GM23338 (cell line): ENCODE results near the gene RPL28. TPM values are rescaled to one million over a fixed set of nuclear protein-coding genes. Genes with fewer than 3 reads are reported as not detected.

Experiments used
- ATAC-seq: fragments of 200-7000 bp; cut with Tn5 transposase; 3 replicates; pipeline ENCODE4 v1.9.1; 2020
- DNase-seq: peaks from one replicate; pipeline ENCODE4 v3.0.0-alpha.2; 2015; ENCODE audit warnings: low spot score
- H2AFZ ChIP-seq: fragments of 200-600 bp; sonication (generic); 2 replicates; pipeline ENCODE4 v1.8.0; 2016; ENCODE audit warnings: antibody characterized with exemption, mild to moderate bottlenecking, moderate library complexity
- H3F3A ChIP-seq: fragments of 200-600 bp; sonication (generic); replicated peaks from 2 replicates; pipeline ENCODE4 v1.8.0; 2017; ENCODE audit warnings: antibody characterized with exemption, mixed run types, low read depth
- H3K27ac ChIP-seq: fragments of 200-600 bp; sonication (generic); 2 replicates; pipeline ENCODE4 v1.6.1; 2016; ENCODE audit warnings: low read depth
- H3K27me3 ChIP-seq: fragments of 200-600 bp; sonication (generic); 2 replicates; pipeline ENCODE4 v1.8.0; 2016; ENCODE audit warnings: mild to moderate bottlenecking, mixed run types, moderate library complexity; ENCODE audit not compliant: insufficient read depth
- H3K36me3 ChIP-seq: fragments of 200-600 bp; sonication (generic); 2 replicates; pipeline ENCODE4 v1.8.0; 2016; ENCODE audit warnings: mild to moderate bottlenecking; ENCODE audit not compliant: insufficient read depth
- H3K4me1 ChIP-seq: fragments of 200-600 bp; sonication (generic); 2 replicates; pipeline ENCODE4 v1.8.0; 2016; ENCODE audit warnings: mild to moderate bottlenecking, moderate library complexity; ENCODE audit not compliant: insufficient read depth
- H3K4me2 ChIP-seq: fragments of 200-600 bp; sonication (generic); 2 replicates; pipeline ENCODE4 v1.7.1; 2017; ENCODE audit warnings: mixed run types
- H3K4me3 ChIP-seq: fragments of 200-600 bp; sonication (generic); 2 replicates; pipeline ENCODE4 v1.6.1; 2016; ENCODE audit warnings: mixed run types
- H3K79me2 ChIP-seq: fragments of 200-600 bp; sonication (generic); replicated peaks from 2 replicates; pipeline ENCODE4 v1.8.0; 2017; ENCODE audit warnings: mild to moderate bottlenecking; ENCODE audit not compliant: insufficient read depth
- H3K9me2 ChIP-seq: fragments of 200-600 bp; sonication (generic); 2 replicates; pipeline ENCODE4 v1.8.0; 2017; ENCODE audit not compliant: insufficient read depth
- H4K20me1 ChIP-seq: fragments of 200-600 bp; sonication (generic); replicated peaks from 2 replicates; pipeline ENCODE4 v1.8.0; 2017; ENCODE audit warnings: mild to moderate bottlenecking; ENCODE audit not compliant: insufficient read depth
- H3K27ac Mint-ChIP-seq: 2 replicates; pipeline ENCODE4 v1.8.0; 2020; ENCODE audit warnings: inconsistent platforms, mild to moderate bottlenecking, moderate library complexity, mixed read lengths
- H3K27me3 Mint-ChIP-seq: 3 replicates; pipeline ENCODE4 v1.8.0; 2022; ENCODE audit warnings: low read depth, mild to moderate bottlenecking, moderate library complexity, mixed read lengths, inconsistent platforms; ENCODE audit not compliant: insufficient read depth, poor library complexity
- H3K36me3 Mint-ChIP-seq: 3 replicates; pipeline ENCODE4 v1.8.0; 2021; ENCODE audit warnings: low read depth, mild to moderate bottlenecking, inconsistent platforms, moderate library complexity, mixed read lengths
- H3K4me1 Mint-ChIP-seq: 3 replicates; pipeline ENCODE4 v1.8.0; 2020; ENCODE audit warnings: mild to moderate bottlenecking, inconsistent platforms, mixed read lengths
- H3K4me3 Mint-ChIP-seq: 3 replicates; pipeline ENCODE4 v1.8.0; 2021; ENCODE audit warnings: moderate library complexity, mild to moderate bottlenecking, inconsistent platforms, mixed read lengths
- H3K9me3 Mint-ChIP-seq: 3 replicates; pipeline ENCODE4 v1.8.0; 2020; ENCODE audit warnings: moderate library complexity, mild to moderate bottlenecking, inconsistent platforms, mixed read lengths
- EZH2 ChIP-seq: fragments of 200-600 bp; sonication (generic); IDR thresholded peaks from one replicate; pipeline ENCODE4 v1.8.0; 2017; ENCODE audit warnings: antibody characterized with exemption, mild to moderate bottlenecking, low read depth; ENCODE audit not compliant: unreplicated experiment
- POLR2AphosphoS5 ChIP-seq: IDR thresholded peaks from 2 replicates; pipeline ENCODE4 v1.6.1; 2016; ENCODE audit warnings: antibody characterized with exemption, low read depth
- polyA plus RNA-seq: library from polyadenylated mRNA; unstranded; fragments of >200 nt; fragmentation: Nextera tagmentation; extraction: Ambion mirVana; gene quantifications from 2 replicates; pipeline ENCODE4 v1.2.1, GENCODE V29; 2016
- total RNA-seq: library from RNA; depleted of rRNA; stranded (reverse); fragments of >200 nt; shearing (Covaris generic); gene quantifications from 2 replicates; pipeline ENCODE4 v1.2.3, GENCODE V29; 2014
- TF ChIP-seq, protein P1 (sequence below): fragments of 250-450 bp; sonication (Bioruptor Pico); IDR thresholded peaks from 2 replicates; pipeline ENCODE4 v1.5.0; 2020; ENCODE audit warnings: mild to moderate bottlenecking, moderate library complexity

The RPL28 gene
- total and polyA plus RNA-seq, 2 experiments from 2014 or later, result 737 to 1,528 TPM

GRCh38 chr19:55369653-55370304, 16.0 kb upstream of the RPL28 start:
- H3K4me1 ChIP-seq, result peaks cover 25% of the 10 kb centered on the region
- Mint-ChIP-seq H3K27ac (no peak overlapping the region), H3K4me3 (peak overlapping the region; percentile 81), H3K4me1 (peaks cover 34% of the 10 kb centered on the region), H3K9me3 (no peaks in the 10 kb centered on the region; the same call in 1 of the 3 replicates), H3K36me3 (no peaks in the 10 kb centered on the region; the same call in 2 of the 3 replicates), H3K27me3 (peaks cover 59% of the 10 kb centered on the region)
- peaks cover 65% of the 10 kb centered on the region for H3K27me3 ChIP-seq
- no peaks in the 10 kb centered on the region for H3K79me2 ChIP-seq
- H4K20me1 ChIP-seq, result no peaks in the 10 kb centered on the region
- 0 out of 2 replicates have a peak, but pooled peaks have one; percentile 24 for TF ChIP-seq POLR2AphosphoS5
- no peak for TF ChIP-seq EZH2
- no peaks in the 10 kb centered on the region for H3K36me3 ChIP-seq
- H2AFZ ChIP-seq, result peak overlapping the region; percentile 90
- no peak overlapping the region for H3K27ac ChIP-seq
- H3F3A ChIP-seq, result 0 out of 2 replicates have a peak, but pooled peaks cover 12% of the 10 kb centered on the region
- peak; percentile 73 for ATAC-seq
- peak overlapping the region; percentile 90 for H3K4me2 ChIP-seq
- H3K4me3 ChIP-seq, result peak overlapping the region; percentile 70
- no peaks in the 10 kb centered on the region for H3K9me2 ChIP-seq
- DNase-seq, result peak; percentile 94

- no peak within 1 kb of the TSS for H3K27ac Mint-ChIP-seq
- H3K27me3 Mint-ChIP-seq, result peaks cover 63% of the 10 kb centered on the region
- H3K4me3 Mint-ChIP-seq, result peak within 1 kb of the TSS; percentile 81
- TF ChIP-seq, protein P1, sequence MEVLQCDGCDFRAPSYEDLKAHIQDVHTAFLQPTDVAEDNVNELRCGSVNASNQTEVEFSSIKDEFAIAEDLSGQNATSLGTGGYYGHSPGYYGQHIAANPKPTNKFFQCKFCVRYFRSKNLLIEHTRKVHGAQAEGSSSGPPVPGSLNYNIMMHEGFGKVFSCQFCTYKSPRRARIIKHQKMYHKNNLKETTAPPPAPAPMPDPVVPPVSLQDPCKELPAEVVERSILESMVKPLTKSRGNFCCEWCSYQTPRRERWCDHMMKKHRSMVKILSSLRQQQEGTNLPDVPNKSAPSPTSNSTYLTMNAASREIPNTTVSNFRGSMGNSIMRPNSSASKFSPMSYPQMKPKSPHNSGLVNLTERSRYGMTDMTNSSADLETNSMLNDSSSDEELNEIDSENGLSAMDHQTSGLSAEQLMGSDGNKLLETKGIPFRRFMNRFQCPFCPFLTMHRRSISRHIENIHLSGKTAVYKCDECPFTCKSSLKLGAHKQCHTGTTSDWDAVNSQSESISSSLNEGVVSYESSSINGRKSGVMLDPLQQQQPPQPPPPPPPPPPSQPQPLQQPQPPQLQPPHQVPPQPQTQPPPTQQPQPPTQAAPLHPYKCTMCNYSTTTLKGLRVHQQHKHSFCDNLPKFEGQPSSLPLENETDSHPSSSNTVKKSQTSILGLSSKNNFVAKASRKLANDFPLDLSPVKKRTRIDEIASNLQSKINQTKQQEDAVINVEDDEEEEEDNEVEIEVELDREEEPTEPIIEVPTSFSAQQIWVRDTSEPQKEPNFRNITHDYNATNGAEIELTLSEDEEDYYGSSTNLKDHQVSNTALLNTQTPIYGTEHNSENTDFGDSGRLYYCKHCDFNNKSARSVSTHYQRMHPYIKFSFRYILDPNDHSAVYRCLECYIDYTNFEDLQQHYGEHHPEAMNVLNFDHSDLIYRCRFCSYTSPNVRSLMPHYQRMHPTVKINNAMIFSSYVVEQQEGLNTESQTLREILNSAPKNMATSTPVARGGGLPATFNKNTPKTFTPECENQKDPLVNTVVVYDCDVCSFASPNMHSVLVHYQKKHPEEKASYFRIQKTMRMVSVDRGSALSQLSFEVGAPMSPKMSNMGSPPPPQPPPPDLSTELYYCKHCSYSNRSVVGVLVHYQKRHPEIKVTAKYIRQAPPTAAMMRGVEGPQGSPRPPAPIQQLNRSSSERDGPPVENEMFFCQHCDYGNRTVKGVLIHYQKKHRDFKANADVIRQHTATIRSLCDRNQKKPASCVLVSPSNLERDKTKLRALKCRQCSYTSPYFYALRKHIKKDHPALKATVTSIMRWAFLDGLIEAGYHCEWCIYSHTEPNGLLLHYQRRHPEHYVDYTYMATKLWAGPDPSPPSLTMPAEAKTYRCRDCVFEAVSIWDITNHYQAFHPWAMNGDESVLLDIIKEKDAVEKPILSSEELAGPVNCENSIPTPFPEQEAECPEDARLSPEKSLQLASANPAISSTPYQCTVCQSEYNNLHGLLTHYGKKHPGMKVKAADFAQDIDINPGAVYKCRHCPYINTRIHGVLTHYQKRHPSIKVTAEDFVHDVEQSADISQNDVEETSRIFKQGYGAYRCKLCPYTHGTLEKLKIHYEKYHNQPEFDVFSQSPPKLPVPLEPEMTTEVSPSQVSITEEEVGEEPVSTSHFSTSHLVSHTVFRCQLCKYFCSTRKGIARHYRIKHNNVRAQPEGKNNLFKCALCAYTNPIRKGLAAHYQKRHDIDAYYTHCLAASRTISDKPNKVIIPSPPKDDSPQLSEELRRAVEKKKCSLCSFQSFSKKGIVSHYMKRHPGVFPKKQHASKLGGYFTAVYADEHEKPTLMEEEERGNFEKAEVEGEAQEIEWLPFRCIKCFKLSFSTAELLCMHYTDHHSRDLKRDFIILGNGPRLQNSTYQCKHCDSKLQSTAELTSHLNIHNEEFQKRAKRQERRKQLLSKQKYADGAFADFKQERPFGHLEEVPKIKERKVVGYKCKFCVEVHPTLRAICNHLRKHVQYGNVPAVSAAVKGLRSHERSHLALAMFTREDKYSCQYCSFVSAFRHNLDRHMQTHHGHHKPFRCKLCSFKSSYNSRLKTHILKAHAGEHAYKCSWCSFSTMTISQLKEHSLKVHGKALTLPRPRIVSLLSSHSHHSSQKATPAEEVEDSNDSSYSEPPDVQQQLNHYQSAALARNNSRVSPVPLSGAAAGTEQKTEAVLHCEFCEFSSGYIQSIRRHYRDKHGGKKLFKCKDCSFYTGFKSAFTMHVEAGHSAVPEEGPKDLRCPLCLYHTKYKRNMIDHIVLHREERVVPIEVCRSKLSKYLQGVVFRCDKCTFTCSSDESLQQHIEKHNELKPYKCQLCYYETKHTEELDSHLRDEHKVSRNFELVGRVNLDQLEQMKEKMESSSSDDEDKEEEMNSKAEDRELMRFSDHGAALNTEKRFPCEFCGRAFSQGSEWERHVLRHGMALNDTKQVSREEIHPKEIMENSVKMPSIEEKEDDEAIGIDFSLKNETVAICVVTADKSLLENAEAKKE, result no peak
- TF ChIP-seq POLR2AphosphoS5, result 0 out of 2 replicates have a peak, but pooled peaks have one; percentile 15
- peak; percentile 65 for TF ChIP-seq EZH2
- H3K36me3 Mint-ChIP-seq, result no peaks in the 10 kb centered on the region; the same call in 2 of the 3 replicates
- no peaks in the 10 kb centered on the region for H4K20me1 ChIP-seq
- H3K4me3 ChIP-seq, result peak within 1 kb of the TSS; percentile 70
- H3K9me2 ChIP-seq, result no peaks in the 10 kb centered on the region
- peaks cover 35% of the 10 kb centered on the region for H3K4me1 Mint-ChIP-seq
- DNase-seq (no peak), ATAC-seq (peak; percentile 15)
- H3K27ac ChIP-seq, result no peak within 1 kb of the TSS
- H3K36me3 ChIP-seq, result no peaks in the 10 kb centered on the region
- 0 out of 2 replicates have a peak, but pooled peaks cover 12% of the 10 kb centered on the region for H3F3A ChIP-seq
- H3K27me3 ChIP-seq, result peaks cover 68% of the 10 kb centered on the region
- no peaks in the 10 kb centered on the region; the same call in 1 of the 3 replicates for H3K9me3 Mint-ChIP-seq
- H3K4me1 ChIP-seq, result peaks cover 28% of the 10 kb centered on the region
- peak within 1 kb of the TSS; percentile 90 for H3K4me2 ChIP-seq
- H2AFZ ChIP-seq, result peak within 1 kb of the TSS; percentile 90
- H3K79me2 ChIP-seq, result no peaks in the 10 kb centered on the region
These were observed 15.3 kb upstream of the RPL28 start, which contains the start of gene IL11 for GRCh38 chr19:55370305-55370988. Gene IL11 (minus strand): TSS chr19:55370463. CDS start chr19:55370310, 153 bp downstream.
